Skeletal muscle tissue (tissue), 4 donors: ENCODE data around the gene PLSCR4. TPM values are rescaled to one million over a fixed set of nuclear protein-coding genes. Genes with fewer than 3 reads are reported as not detected.
"Not testable (repeated sequence)": the region's sequence is repeated elsewhere in the genome, so short reads cannot be mapped to it uniquely, and the experiment has no call there.

ENCODE experiments used
- H3K27ac ChIP-seq: one replicate; pipeline ENCODE4 v1.7.0; 2013; ENCODE audit warnings: mild to moderate bottlenecking, low read depth, low read length, inconsistent platforms
- H3K27me3 ChIP-seq, 3 donors: one replicate each; pipeline ENCODE4 v1.7.0; 2013; ENCODE audit warnings: low read length in 3 of 3; ENCODE audit not compliant: control insufficient read depth in 3 of 3, insufficient read depth in 3 of 3
- H3K36me3 ChIP-seq, 3 donors: one replicate each; pipeline ENCODE4 v1.7.0; 2013; ENCODE audit warnings: low read length in 3 of 3; ENCODE audit not compliant: control insufficient read depth in 3 of 3, insufficient read depth in 3 of 3
- H3K4me1 ChIP-seq, 3 donors: one replicate each; pipeline ENCODE4 v1.7.0; 2013; ENCODE audit warnings: low read length in 3 of 3, mild to moderate bottlenecking in 3 of 3; ENCODE audit not compliant: control insufficient read depth in 3 of 3, insufficient read depth in 3 of 3
- H3K4me3 ChIP-seq, 3 donors: one replicate each; pipeline ENCODE4 v1.7.0; 2013; ENCODE audit warnings: low read length in 3 of 3
- H3K9ac ChIP-seq, 3 donors: one replicate each; pipeline ENCODE4 v1.7.0; 2013; ENCODE audit warnings: low read length in 3 of 3, mild to moderate bottlenecking in 3 of 3, moderate library complexity in 2 of 3, low read depth in 1 of 3
- H3K9me3 ChIP-seq, 3 donors: one replicate each; pipeline ENCODE4 v1.7.0; 2013; ENCODE audit warnings: low read length in 3 of 3; ENCODE audit not compliant: control insufficient read depth in 3 of 3
- total RNA-seq: library from RNA; depleted of rRNA; stranded (reverse); fragments of >200 nt; gene quantifications from one replicate; pipeline ENCODE4 v1.2.3, GENCODE V29; 2014
- donor health status: Osteomylitis.

PLSCR4 gene, protein sequence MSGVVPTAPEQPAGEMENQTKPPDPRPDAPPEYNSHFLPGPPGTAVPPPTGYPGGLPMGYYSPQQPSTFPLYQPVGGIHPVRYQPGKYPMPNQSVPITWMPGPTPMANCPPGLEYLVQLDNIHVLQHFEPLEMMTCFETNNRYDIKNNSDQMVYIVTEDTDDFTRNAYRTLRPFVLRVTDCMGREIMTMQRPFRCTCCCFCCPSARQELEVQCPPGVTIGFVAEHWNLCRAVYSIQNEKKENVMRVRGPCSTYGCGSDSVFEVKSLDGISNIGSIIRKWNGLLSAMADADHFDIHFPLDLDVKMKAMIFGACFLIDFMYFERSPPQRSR
- 21.9 TPM for total RNA-seq

DNA sequence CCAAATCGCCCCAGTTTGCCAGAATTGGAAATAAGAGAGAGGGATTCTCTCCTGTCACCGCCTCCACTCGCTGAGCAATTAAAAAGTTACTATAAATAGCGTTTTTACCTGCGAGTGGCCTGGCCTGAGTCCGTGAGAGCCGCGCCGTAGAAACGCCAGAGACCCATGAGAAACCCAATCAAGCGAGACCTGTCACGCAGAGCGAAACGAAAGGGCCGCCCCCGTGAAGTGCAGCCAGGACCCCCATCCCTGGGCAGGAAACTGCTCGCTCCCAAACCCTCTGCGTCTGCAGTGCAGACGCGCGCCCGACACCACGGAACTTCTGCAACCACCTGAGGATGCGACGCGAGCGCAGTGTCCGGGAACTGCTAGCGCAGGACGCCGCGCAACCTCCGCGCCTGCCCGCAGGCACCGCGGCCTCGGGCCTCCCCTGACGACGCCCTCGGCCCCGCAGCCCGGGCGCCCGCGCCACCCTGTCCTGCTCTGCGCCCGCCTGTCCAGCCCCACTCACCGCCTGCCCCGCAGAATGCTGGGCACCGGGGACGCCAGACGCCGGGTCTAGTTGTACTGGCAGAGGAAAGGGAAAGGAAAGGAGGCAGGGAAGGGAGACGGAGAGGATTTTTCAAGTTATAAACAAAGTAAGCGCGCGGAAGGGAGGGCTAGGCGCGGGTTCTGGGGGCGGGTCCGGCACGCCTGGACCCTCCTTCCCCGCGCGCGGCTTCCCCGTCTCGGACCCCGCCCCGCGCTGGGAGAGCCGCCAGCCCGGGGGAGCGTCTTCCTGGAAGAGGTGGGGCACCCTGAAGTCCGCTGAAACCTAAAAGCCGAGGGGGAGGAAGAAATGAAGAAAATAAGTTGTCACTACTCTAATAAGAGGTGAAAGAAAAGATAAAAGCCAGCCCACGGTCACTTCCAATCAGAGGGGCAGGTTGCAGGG is at the start of gene PLSCR4:
TSS of gene PLSCR4 (minus strand) at position 657 of the 934 bp plus-strand sequence. CDS start 29,034 bp downstream, outside the sequence.
- Histone ChIP-seq H3K27me3 (peaks cover 0 to 4% (median 0%) of the 10 kb centered on the region in 3 donors), H3K9ac (peak within 1 kb of the TSS; percentile 73 to 82 (median 80)), H3K4me3 (peak within 1 kb of the TSS; percentile 79 to 85 (median 80)), H3K27ac (peak within 1 kb of the TSS; percentile 85), H3K4me1 (no peaks in the 10 kb centered on the region), H3K9me3 (no peaks in the 10 kb centered on the region), H3K36me3 (no peaks in the 10 kb centered on the region)

DNA sequence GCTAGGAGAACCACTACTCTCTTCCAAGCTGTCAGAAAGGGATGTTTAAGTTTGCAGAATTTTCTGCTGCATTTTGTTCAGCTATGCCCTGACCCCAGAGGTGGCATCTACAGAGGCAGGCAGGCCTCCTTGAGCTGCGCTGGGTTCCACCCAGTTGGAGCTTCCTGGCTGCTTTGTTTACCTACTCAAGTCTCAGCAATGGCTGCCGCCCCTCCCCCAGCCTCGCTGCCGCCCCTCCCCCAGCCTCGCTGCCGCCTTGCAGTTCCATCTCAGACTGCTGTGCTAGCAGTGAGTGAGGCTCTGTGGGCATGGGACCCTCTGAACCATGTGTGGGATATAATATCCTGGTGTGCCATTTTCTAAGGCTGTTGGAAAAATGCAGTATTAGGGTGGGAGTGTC is 42.5 kb upstream of the PLSCR4 start:
- H3K9me3 ChIP-seq, H3K27ac ChIP-seq, H3K4me3 ChIP-seq, H3K4me1 ChIP-seq, H3K27me3 ChIP-seq, H3K9ac ChIP-seq, H3K36me3 ChIP-seq: not testable (repeated sequence)

DNA sequence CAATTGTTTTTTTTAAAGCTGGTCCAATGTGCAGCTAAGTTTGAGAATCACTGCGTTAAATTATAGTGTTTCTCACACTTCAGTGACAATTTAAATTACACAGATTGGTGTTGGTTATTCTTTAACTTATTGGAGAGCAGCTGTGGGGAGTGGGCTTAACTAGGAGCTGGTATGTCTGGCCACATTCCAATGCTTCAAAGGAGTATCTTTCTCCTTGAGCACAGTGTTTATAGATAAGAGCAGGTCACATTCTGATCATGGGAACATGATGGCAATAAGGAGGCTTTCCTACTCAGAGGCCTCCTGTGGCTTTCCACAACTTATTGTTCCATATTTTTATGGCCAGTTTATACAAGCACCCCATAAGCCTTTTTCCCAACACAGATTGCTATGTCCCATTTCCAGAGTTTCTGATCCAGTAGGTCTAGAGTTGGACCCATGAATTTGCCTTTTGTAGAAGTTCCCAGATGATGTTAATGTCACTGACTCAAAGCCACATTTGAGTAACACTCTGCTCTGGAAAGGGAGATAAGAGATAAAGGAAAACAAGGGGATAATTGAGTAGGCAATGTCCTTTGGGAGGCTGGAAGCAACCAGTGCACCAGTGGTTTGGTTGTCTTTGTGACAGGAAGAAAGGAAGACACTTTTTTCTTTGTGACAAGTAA is 33.0 kb upstream of the PLSCR4 start:
- Histone ChIP-seq H3K36me3 (no peaks in the 10 kb centered on the region), H3K27ac (no peak overlapping the region), H3K9ac (no peak overlapping the region), H3K27me3 (no peaks in the 10 kb centered on the region), H3K4me3 (no peak overlapping the region), H3K4me1 (no peaks in the 10 kb centered on the region), H3K9me3 (no peaks in the 10 kb centered on the region)

DNA sequence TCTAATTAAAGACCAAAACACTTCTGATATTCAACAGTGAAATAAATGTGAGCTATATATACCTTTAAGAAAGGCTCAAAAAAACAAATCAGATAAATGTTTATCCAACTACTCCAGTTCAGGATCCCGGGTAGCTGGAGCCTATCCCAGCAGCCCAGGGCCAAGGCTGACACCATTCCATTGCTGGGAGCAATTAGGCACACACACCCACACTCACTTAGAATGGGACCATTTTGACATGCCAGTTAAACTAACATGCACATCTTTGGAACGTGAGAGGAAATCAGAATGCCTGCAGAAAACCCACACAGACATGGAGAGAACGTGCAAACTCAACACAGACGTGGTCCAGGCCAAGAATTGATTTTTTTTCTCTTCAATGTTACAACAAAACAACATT is 30.0 kb upstream of the PLSCR4 start:
- peaks cover 0 to 4% (median 0%) of the 10 kb centered on the region in 3 donors for H3K4me1 ChIP-seq
- H3K27ac ChIP-seq, result no peak overlapping the region
- H3K9me3 ChIP-seq, result no peaks in the 10 kb centered on the region
- H3K36me3 ChIP-seq, result no peaks in the 10 kb centered on the region
- no peaks in the 10 kb centered on the region for H3K27me3 ChIP-seq
- no peak overlapping the region for H3K9ac ChIP-seq
- no peak overlapping the region for H3K4me3 ChIP-seq

DNA sequence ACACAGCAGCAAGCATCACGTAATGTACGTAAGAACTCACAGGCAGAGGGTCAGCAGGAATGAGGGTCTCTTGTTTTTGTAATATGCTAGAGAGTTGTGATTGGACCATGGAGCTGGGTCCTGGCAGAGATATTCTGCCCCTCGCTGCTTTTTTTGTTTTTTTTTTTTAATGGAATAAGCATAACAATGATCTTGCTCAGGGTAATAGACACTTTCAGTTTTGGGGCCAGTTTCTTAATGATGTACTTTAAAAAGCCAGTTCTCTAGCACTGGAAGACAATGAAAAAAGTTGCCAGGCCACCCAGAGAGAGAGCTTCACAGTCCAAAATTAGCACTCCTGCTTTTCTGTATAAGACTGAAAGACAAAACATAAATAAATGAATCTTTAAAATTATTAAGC is 29.0 kb upstream of the PLSCR4 start:
- no peak overlapping the region for H3K27ac ChIP-seq
- H3K36me3 ChIP-seq, result no peaks in the 10 kb centered on the region
- H3K9ac ChIP-seq, result no peak overlapping the region
- peaks cover 0 to 4% (median 0%) of the 10 kb centered on the region in 3 donors for H3K4me1 ChIP-seq
- no peak overlapping the region for H3K4me3 ChIP-seq
- no peaks in the 10 kb centered on the region for H3K27me3 ChIP-seq
- H3K9me3 ChIP-seq, result no peaks in the 10 kb centered on the region

DNA sequence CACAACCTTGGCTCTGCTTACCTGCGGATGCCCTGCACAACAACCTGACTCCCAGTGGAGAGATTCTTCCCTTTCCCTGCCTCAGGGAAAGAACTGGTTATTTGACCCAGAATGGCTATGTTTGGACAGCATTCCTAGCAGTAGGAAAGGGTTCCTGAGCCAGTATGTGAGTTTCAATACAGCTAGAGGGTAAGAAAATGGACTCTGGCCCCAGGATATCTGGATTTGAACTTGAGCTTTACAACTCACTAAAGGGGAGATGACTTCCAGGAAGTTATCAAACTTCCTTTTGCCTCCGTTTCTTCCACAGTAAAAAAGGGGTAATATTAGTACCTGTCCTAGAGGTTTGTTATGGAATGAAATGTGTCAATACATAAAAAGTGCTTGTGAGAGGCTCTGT is 28.1 kb upstream of the PLSCR4 start:
- Histone ChIP-seq H3K27me3 (no peaks in the 10 kb centered on the region), H3K4me3 (no peak overlapping the region), H3K36me3 (no peaks in the 10 kb centered on the region), H3K9ac (no peak overlapping the region), H3K4me1 (peaks cover 0 to 4% (median 3%) of the 10 kb centered on the region in 3 donors), H3K27ac (no peak overlapping the region), H3K9me3 (no peaks in the 10 kb centered on the region)

DNA sequence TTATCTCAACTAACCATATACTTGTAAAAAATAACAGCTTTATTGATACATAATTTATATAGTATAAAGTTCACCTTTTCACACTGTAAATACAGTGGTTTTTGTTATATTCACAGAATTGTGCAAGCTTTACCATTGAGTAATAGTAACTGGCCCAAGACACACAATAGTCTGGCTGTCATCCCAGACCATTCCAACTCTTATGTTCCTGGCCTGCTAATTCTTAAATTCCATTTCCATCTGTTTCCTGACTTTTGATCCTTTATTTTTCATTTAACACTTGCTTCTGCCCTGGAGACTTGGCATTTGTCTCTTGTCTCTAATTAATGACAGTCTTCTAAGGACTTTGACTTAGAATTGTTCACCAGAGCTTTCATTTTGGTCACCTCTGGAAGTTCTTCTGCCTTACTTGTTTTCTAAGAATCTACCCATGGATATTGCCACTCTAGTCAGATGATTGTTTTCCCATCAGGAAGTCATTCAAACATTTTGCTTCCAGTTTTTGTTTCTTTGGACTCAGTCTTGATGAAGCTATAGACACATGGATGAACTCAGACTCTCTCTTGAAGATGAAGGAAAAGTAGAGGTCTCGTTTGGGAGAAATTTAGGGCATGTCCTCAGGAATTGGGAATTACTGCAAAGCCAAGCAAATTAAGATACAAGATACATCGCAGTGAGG is 27.2 kb upstream of the PLSCR4 start:
- Histone ChIP-seq H3K9me3 (no peaks in the 10 kb centered on the region), H3K9ac (no peak overlapping the region), H3K4me1 (peaks cover 0 to 4% (median 3%) of the 10 kb centered on the region in 3 donors), H3K27ac (no peak overlapping the region), H3K36me3 (no peaks in the 10 kb centered on the region), H3K4me3 (no peak overlapping the region), H3K27me3 (no peaks in the 10 kb centered on the region)

DNA sequence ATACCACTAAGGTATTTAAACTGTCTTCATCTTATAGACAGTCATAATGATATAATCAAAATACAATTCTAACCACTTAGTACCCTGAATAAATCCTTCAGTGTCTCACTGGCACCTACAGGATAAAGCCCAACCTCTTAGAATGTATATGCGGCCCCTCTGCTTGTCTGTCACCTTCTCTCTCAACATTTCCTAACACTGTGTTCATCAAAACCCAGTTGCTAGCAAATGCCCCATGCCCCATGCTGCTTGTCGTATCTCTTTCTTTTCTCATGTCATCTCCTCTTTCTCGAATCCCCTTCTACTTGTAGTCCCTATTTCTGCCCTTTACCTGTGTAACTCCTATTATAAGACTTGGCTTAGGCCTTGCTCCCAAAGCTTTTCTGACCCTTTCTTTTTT is 24.6 kb upstream of the PLSCR4 start:
- H3K9me3 ChIP-seq, result no peaks in the 10 kb centered on the region
- H3K9ac ChIP-seq, result no peak overlapping the region
- no peaks in the 10 kb centered on the region for H3K27me3 ChIP-seq
- H3K36me3 ChIP-seq, result no peaks in the 10 kb centered on the region
- peaks cover 0 to 4% (median 3%) of the 10 kb centered on the region in 3 donors for H3K4me1 ChIP-seq
- H3K27ac ChIP-seq, result peak overlapping the region; percentile 71
- H3K4me3 ChIP-seq, result no peak overlapping the region

DNA sequence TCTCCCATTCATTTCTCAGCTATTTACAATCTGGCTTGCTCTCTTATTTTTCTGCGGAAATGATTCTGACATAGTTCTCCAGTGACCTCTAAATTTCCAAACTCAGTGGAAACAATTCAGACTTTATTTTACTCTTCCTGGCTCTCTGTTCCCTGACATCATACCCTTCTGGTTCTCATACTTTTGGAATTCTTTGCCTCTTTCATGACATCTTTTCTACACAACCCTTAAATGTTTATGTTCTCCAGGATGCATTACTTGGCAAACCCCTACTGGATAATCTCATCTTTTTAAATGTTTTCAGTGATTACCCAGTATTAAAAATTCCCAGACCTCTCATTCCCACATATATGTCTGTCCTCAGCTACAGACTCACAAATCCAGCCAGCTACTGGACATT is 23.9 kb upstream of the PLSCR4 start:
- Histone ChIP-seq H3K27ac (peak overlapping the region; percentile 71), H3K27me3 (no peaks in the 10 kb centered on the region), H3K4me1 (peaks cover 0 to 4% (median 3%) of the 10 kb centered on the region in 3 donors), H3K9ac (no peak overlapping the region), H3K9me3 (no peaks in the 10 kb centered on the region), H3K4me3 (no peak overlapping the region), H3K36me3 (no peaks in the 10 kb centered on the region)
